Duodenal mucosa (tissue), 2 donors: ENCODE measurements around the gene CDS2.

Source experiments
- H3K27ac ChIP-seq: one replicate; pipeline ENCODE4 v1.7.0; 2013; ENCODE audit warnings: low read depth, low read length
- H3K27me3 ChIP-seq, 2 donors: one replicate each; pipeline ENCODE4 v1.7.0; 2013; ENCODE audit warnings: low read length in 2 of 2, control low read depth in 1 of 2; ENCODE audit not compliant: insufficient read depth in 2 of 2, control insufficient read depth in 1 of 2
- H3K36me3 ChIP-seq, 2 donors: one replicate each; pipeline ENCODE4 v1.7.0; 2013; ENCODE audit warnings: low read length in 2 of 2, control low read depth in 1 of 2; ENCODE audit not compliant: insufficient read depth in 2 of 2, control insufficient read depth in 1 of 2
- H3K4me1 ChIP-seq, 2 donors: one replicate each; pipeline ENCODE4 v1.7.0; 2013; ENCODE audit warnings: low read length in 2 of 2, control low read depth in 1 of 2; ENCODE audit not compliant: insufficient read depth in 2 of 2, control insufficient read depth in 1 of 2
- H3K4me3 ChIP-seq, 2 donors: one replicate each; pipeline ENCODE4 v1.7.0; 2013; ENCODE audit warnings: low read length in 2 of 2, low read depth in 1 of 2
- H3K9ac ChIP-seq, 2 donors: one replicate each; pipeline ENCODE4 v1.7.0; 2013; ENCODE audit warnings: low read length in 2 of 2, low read depth in 1 of 2
- H3K9me3 ChIP-seq, 2 donors: one replicate each; pipeline ENCODE4 v1.7.0; 2013; ENCODE audit warnings: low read length in 2 of 2, control low read depth in 1 of 2; ENCODE audit not compliant: control insufficient read depth in 1 of 2

Gene CDS2

GRCh38 chr20:5149892-5150225 is 23.1 kb downstream of the CDS2 start:
- no peak overlapping the region for H3K27ac ChIP-seq
- H3K27me3 ChIP-seq = no peaks in the 10 kb centered on the region
- H3K4me1 ChIP-seq = peaks cover 27 to 30% of the 10 kb centered on the region in 2 donors
- no peak overlapping the region for H3K9ac ChIP-seq
- no peaks in the 10 kb centered on the region for H3K9me3 ChIP-seq
- no peaks in the 10 kb centered on the region for H3K36me3 ChIP-seq
- peak overlapping the region in 1 of 2 donors; percentile 13 for H3K4me3 ChIP-seq

- Histone ChIP-seq H3K27me3 (no peaks in the 10 kb centered on the region), H3K4me1 (peaks cover 26 to 28% of the 10 kb centered on the region in 2 donors), H3K4me3 (peak overlapping the region in 1 of 2 donors; percentile 13), H3K9me3 (no peaks in the 10 kb centered on the region), H3K36me3 (no peaks in the 10 kb centered on the region), H3K27ac (no peak overlapping the region), H3K9ac (no peak overlapping the region)
Observed at GRCh38 chr20:5150226-5151076, 23.6 kb downstream of the CDS2 start.

GRCh38 chr20:5153152-5153467 is 26.3 kb downstream of the CDS2 start:
- H3K4me3 ChIP-seq = no peak overlapping the region
- H3K27ac ChIP-seq = no peak overlapping the region
- H3K9ac ChIP-seq = no peak overlapping the region
- H3K9me3 ChIP-seq = no peaks in the 10 kb centered on the region
- peaks cover 20 to 26% of the 10 kb centered on the region in 2 donors for H3K4me1 ChIP-seq
- H3K36me3 ChIP-seq = no peaks in the 10 kb centered on the region
- no peaks in the 10 kb centered on the region for H3K27me3 ChIP-seq

- Histone ChIP-seq H3K9ac (no peak overlapping the region), H3K4me3 (no peak overlapping the region), H3K9me3 (no peaks in the 10 kb centered on the region), H3K4me1 (peaks cover 20 to 26% of the 10 kb centered on the region in 2 donors), H3K27ac (no peak overlapping the region), H3K36me3 (no peaks in the 10 kb centered on the region), H3K27me3 (no peaks in the 10 kb centered on the region)
Observed at GRCh38 chr20:5153612-5154542, 27.1 kb downstream of the CDS2 start.

- Histone ChIP-seq H3K27ac (no peak overlapping the region), H3K4me3 (no peak overlapping the region), H3K4me1 (peaks cover 20 to 26% of the 10 kb centered on the region in 2 donors), H3K27me3 (no peaks in the 10 kb centered on the region), H3K9me3 (no peaks in the 10 kb centered on the region), H3K9ac (no peak overlapping the region), H3K36me3 (no peaks in the 10 kb centered on the region)
Observed at GRCh38 chr20:5154543-5154925, 27.7 kb downstream of the CDS2 start.

GRCh38 chr20:5155404-5155803 is 28.6 kb downstream of the CDS2 start:
- Histone ChIP-seq H3K27ac (no peak overlapping the region), H3K4me3 (no peak overlapping the region), H3K36me3 (no peaks in the 10 kb centered on the region), H3K27me3 (no peaks in the 10 kb centered on the region), H3K4me1 (peaks cover 16 to 20% of the 10 kb centered on the region in 2 donors), H3K9me3 (no peaks in the 10 kb centered on the region), H3K9ac (no peak overlapping the region)

GRCh38 chr20:5156675-5157448 is 30.1 kb downstream of the CDS2 start:
- Histone ChIP-seq H3K4me1 (peaks cover 11 to 14% of the 10 kb centered on the region in 2 donors), H3K27me3 (no peaks in the 10 kb centered on the region), H3K9me3 (no peaks in the 10 kb centered on the region), H3K9ac (no peak overlapping the region), H3K27ac (no peak overlapping the region), H3K4me3 (no peak overlapping the region), H3K36me3 (no peaks in the 10 kb centered on the region)

- Histone ChIP-seq H3K27ac (no peak overlapping the region), H3K4me1 (no peaks in the 10 kb centered on the region), H3K4me3 (no peak overlapping the region)
Observed at GRCh38 chr20:5159928-5160327, 33.1 kb downstream of the CDS2 start.

GRCh38 chr20:5160882-5161281 is 34.1 kb downstream of the CDS2 start:
- no peaks in the 10 kb centered on the region for H3K36me3 ChIP-seq
- no peaks in the 10 kb centered on the region for H3K9me3 ChIP-seq
- no peaks in the 10 kb centered on the region for H3K27me3 ChIP-seq
- no peak overlapping the region for H3K4me3 ChIP-seq
- H3K9ac ChIP-seq = no peak overlapping the region
- no peak overlapping the region for H3K27ac ChIP-seq
- H3K4me1 ChIP-seq = no peaks in the 10 kb centered on the region

More at GRCh38 chr20:5159928-5160327, 33.1 kb downstream of the CDS2 start:
- H3K9ac ChIP-seq = no peak overlapping the region
- no peaks in the 10 kb centered on the region for H3K27me3 ChIP-seq
- H3K9me3 ChIP-seq = no peaks in the 10 kb centered on the region
- no peaks in the 10 kb centered on the region for H3K36me3 ChIP-seq
